Epithelial cell of esophagus (primary cell): ENCODE data around the gene TOX3.

Source experiments
- DNase-seq: peaks from one replicate; pipeline ENCODE4 v3.0.0; 2010; ENCODE audit warnings: low read depth
- H3K4me3 ChIP-seq: 2 replicates; pipeline ENCODE4 v1.5.1; 2011; ENCODE audit warnings: mild to moderate bottlenecking, low read length, control low read depth
- TF ChIP-seq, protein P1 (sequence below): IDR thresholded peaks from 2 replicates; pipeline ENCODE4 v1.5.1; 2011; ENCODE audit warnings: low read depth, mild to moderate bottlenecking, low read length, control low read depth, inconsistent platforms; ENCODE audit not compliant: insufficient read depth; ENCODE audit errors: missing control alignments

The TOX3 gene

DNA sequence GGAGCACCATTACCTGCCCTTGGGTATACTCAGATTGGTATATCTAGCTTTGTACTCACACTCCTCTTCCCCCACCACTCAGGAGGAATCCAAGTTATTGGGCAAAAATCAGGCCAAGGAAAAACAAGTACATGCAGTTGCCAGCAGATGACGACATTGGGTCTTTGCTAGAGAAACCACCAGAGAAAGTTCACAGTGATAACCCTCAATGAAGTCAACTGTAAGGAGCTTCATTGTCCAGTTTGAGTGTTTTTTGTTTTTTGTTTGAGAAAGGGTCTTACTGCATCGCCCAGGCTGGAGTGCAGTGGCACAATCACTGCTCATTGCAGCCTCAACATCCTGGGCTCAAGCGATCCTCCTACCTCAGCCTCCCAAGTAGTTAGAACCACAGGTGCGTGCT is 34.6 kb upstream of the TOX3 start:
- TF ChIP-seq, protein P1, sequence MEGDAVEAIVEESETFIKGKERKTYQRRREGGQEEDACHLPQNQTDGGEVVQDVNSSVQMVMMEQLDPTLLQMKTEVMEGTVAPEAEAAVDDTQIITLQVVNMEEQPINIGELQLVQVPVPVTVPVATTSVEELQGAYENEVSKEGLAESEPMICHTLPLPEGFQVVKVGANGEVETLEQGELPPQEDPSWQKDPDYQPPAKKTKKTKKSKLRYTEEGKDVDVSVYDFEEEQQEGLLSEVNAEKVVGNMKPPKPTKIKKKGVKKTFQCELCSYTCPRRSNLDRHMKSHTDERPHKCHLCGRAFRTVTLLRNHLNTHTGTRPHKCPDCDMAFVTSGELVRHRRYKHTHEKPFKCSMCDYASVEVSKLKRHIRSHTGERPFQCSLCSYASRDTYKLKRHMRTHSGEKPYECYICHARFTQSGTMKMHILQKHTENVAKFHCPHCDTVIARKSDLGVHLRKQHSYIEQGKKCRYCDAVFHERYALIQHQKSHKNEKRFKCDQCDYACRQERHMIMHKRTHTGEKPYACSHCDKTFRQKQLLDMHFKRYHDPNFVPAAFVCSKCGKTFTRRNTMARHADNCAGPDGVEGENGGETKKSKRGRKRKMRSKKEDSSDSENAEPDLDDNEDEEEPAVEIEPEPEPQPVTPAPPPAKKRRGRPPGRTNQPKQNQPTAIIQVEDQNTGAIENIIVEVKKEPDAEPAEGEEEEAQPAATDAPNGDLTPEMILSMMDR: no peak
- H3K4me3 ChIP-seq: no peak overlapping the region

DNA sequence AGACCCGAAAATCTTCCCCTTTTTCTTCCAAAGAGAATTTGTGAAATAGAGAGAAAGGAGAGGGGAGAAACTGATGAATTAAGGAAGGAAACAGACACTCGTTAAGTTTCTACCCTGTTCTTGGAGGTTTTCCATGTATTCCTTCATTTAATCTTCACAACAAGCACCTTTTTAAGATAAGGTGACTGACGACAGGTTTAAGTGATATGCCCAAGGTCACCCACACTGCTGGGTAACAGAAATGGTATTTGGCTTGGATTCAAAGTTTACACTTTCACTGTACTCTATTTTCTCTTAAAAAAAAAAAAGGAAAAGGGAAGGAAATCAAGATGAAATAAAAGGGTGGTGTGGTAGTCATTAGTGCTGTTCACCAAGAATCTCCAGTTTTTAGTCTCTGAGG is 33.5 kb upstream of the TOX3 start:
- no peak for DNase-seq
- TF ChIP-seq, protein P1: no peak
- H3K4me3 ChIP-seq: no peak overlapping the region

More for the DNA sequence above, 34.6 kb upstream of the TOX3 start:
- DNase-seq: no peak

DNA sequence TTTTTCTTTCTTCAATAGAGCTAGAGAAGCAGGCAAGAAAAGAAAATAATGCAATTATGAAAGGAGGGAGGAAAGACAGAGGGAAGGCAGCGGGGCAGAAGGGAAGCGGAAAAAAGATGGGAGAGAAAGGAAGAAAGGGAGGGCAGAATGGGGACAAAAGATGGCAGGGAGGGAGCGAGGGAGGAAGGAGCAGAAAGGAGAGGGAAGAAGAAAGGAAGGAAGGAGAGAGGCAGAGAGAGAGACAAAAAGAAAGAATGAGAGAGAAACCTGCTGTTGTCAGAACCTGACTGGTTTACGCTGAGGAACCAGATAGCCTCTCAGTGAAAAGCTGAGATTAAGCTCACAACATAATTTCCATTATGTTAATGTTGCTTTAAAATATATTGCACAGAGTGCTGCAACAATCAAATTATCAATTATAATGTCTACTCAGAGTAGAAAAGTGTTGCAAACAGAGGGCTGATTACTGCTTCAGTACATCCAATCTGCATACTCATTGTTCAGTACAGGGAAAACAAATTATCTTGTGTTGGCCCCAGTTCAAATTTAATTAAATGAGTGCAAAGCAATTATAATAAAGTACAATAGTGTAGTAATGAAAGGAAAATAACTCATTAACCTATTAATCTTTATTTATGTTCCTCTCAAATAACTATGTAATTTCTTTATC is 32.0 kb upstream of the TOX3 start:
- TF ChIP-seq, protein P1: no peak
- no peak overlapping the region for H3K4me3 ChIP-seq
- DNase-seq: no peak

DNA sequence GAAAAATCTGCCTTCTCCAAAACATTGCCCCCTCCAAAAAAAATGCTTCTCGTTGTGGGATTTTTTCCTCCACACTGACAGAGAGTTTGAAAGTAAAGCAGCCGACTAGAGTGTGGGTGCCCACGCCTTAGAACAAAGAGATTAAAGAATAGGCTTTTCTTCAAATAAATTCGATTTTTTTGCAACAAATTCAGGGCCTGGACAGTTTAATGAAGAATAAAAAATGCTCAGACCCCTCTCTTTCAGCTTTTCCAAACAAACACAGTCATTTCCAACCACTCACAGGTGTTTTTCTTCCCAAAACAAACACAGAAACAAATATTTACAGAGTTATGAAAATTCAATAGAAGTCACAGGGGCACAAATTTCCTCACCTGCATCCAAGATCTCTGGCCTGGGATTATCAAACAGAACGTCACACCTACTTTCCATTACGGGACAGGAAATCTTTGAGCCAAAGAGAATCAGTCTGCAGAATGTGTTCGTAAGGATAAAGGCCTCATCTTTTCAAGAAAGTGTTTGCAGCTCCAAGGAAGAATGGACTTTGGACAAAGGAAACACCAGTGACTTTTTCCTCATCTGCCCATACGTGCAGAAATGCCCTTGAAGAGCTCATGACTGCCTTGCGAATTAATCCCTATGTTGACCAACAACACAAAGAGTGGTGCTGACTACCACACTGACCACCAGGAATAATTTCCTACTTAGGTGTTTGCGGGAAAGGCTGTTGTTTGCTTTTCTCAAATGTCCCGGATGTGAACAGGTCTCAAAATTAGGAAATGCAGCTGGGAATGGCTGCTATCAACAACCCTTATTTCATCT is 31.3 kb upstream of the TOX3 start:
- no peak for DNase-seq
- no peak overlapping the region for H3K4me3 ChIP-seq
- TF ChIP-seq, protein P1: no peak

DNA sequence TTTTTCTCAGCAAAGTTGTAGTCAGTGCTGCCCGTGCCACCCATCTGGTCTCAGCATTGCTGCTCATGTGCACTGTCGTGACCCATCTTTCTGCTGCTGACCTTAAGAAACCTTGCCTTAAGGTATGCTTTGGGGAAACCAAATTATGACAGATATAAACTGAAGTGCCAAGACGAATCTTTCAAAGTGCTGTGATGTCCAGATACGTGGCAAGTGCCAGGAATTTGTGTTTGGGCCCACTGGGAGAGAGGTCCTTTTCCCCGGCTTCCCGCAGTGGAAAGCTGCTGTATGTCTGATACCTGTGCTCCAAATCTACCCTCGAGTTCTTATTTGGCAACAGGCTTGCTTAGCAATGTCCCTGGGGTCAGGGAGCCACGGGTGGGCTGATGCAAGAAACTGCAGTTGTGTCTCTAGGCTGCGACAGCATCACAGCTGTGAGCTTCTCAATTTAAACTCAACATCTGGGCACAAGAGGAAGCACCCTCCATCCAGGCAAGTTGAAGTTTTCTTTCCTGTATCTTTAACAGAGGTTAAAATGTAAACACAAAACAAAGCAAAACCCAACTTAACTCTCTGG is 30.3 kb upstream of the TOX3 start:
- TF ChIP-seq, protein P1: no peak
- H3K4me3 ChIP-seq: no peak overlapping the region
- DNase-seq: no peak

DNA sequence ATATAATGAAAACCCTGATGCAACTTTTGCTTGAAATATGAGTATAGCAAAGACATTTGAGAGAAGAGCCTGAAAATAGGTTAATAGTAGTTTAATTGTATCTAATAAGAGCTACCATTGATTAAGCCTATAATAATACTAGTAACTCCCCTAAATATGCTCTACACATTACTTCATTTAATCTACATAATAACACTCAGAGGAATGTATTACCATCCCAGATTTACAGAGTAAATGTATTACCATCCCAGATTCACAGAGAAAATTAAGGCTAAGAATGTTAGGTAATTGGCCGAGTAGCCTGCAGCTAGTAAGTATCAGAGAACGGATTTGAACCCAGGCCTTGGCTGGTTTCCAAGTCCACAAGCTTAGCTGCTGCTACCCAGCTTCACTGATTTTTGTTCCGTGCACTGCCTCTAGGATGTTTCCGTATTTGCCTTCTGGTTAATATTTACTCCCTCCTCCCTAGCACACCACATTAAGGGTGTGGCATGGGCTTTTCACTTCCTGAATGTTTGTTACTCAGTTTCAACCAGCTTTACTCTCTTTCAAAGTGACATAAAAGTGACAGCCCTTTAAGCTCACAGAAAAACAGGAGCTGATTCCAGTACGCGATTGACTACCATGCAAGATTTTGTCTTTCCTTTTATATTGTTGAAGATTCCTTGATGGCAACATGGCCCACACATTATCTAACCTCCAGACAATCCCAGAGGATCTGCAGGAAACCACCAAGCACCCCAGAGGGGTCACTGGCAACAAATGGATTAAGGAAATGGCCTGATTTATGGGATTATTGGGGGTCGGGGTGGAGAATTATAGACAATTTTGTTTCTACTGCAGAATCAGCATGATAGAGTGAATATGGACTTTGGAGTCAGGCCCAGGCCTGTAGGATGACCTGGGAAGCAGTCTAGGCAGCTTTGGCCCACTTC is 26.7 kb upstream of the TOX3 start:
- TF ChIP-seq, protein P1: no peak
- DNase-seq: no peak
- no peak overlapping the region for H3K4me3 ChIP-seq
